GM12878 (cell line): ENCODE data around the gene CNTLN. TPM values are rescaled to one million over a fixed set of nuclear protein-coding genes. Genes with fewer than 3 reads are reported as not detected.

Experiments used
- ATAC-seq: fragments of 200-7000 bp; cut with Tn5 transposase; 3 replicates; pipeline ENCODE4 v1.9.1; 2020; ENCODE audit warnings: mild to moderate bottlenecking, moderate library complexity
- BruUV-seq: library from RNA; stranded (reverse); fragments of 400-500 nt; replicated peaks from 2 replicates; lab custom pipeline; 2021; lab: Mats Ljungman, UMichigan
- CTCF ChIA-PET: fragments of 300-600 bp; sonication (Branson Sonifier 250); formaldehyde crosslinking; extraction: SDS; loops from one replicate; lab custom pipeline; 2021; ENCODE audit warnings: inconsistent platforms; lab: Yijun Ruan, JAX
- POLR2A ChIA-PET: fragments of 350-600 bp; formaldehyde crosslinking; extraction: SDS; loops from one replicate; lab custom pipeline; 2021; ENCODE audit warnings: inconsistent platforms; lab: Charles Lee
- RAD21 ChIA-PET: fragments of 300-600 bp; sonication (Branson Sonifier 250); formaldehyde crosslinking; loops from one replicate; lab custom pipeline; 2023; ENCODE audit warnings: antibody characterized with exemption; ENCODE audit not compliant: unreplicated experiment; lab: Charles Lee
- SMC1A ChIA-PET: fragments of 300-600 bp; sonication (Branson Sonifier 250); formaldehyde crosslinking; loops from one replicate; lab custom pipeline; 2023; ENCODE audit not compliant: unreplicated experiment, uncharacterized antibody; lab: Charles Lee
- DNase-seq: peaks from one replicate; pipeline ENCODE4 v3.0.0-alpha.2; 2011; ENCODE audit warnings: low read depth, low spot score
- FAIRE-seq: peaks from 3 replicates; lab custom pipeline; 2011; peaks lifted over from hg19 to GRCh38; lab: Jason Lieb, UNC
- H2AFZ ChIP-seq: 2 replicates; pipeline ENCODE4 v1.6.0; 2011; ENCODE audit warnings: low read depth, low read length, control low read depth; ENCODE audit not compliant: control insufficient read depth
- H3K27ac ChIP-seq: 2 replicates; pipeline ENCODE4 v1.5.1; 2011; ENCODE audit warnings: control low read depth; ENCODE audit not compliant: control insufficient read depth, insufficient read depth
- H3K27me3 ChIP-seq, 2 experiments: replicated peaks in 1 of 2; 2 replicates each; pipeline versions ENCODE4 v1.6.0 to v1.6.1; 2011; ENCODE audit warnings: low read length in 1 of 2; ENCODE audit not compliant: control insufficient read depth in 2 of 2, insufficient read depth in 2 of 2
- H3K36me3 ChIP-seq, 2 experiments: 2 replicates each; pipeline ENCODE4 v1.5.1; 2011; ENCODE audit warnings: low read length in 1 of 2; ENCODE audit not compliant: control insufficient read depth in 2 of 2, insufficient read depth in 2 of 2
- H3K4me1 ChIP-seq: 2 replicates; pipeline ENCODE4 v1.6.1; 2011; ENCODE audit warnings: mild to moderate bottlenecking, low read length, moderate library complexity, mixed read lengths; ENCODE audit not compliant: control insufficient read depth, insufficient read depth
- H3K4me2 ChIP-seq: 2 replicates; pipeline ENCODE4 v1.6.0; 2011; ENCODE audit warnings: control low read depth; ENCODE audit not compliant: control insufficient read depth, insufficient read depth
- H3K4me3 ChIP-seq: fragments of 200-600 bp; sonication (generic); 2 replicates; pipeline ENCODE4 v1.5.1; 2016
- H3K79me2 ChIP-seq: 2 replicates; pipeline ENCODE4 v1.6.0; 2011; ENCODE audit warnings: low read length; ENCODE audit not compliant: control insufficient read depth, insufficient read depth
- H3K9ac ChIP-seq: 2 replicates; pipeline ENCODE4 v1.8.0; 2011; ENCODE audit warnings: low read length, control low read depth, mixed read lengths; ENCODE audit not compliant: control insufficient read depth, insufficient read depth
- H3K9me3 ChIP-seq: replicated peaks from 3 replicates; pipeline ENCODE4 v1.5.1; 2011; ENCODE audit warnings: mild to moderate bottlenecking, low read length; ENCODE audit not compliant: control insufficient read depth, insufficient read depth
- H4K20me1 ChIP-seq: 2 replicates; pipeline ENCODE4 v1.6.0; 2011; ENCODE audit not compliant: control insufficient read depth, insufficient read depth
- CBX3 ChIP-seq: fragments of 200-600 bp; sonication (generic); IDR thresholded peaks from 2 replicates; pipeline ENCODE4 v1.6.1; 2016; ENCODE audit warnings: low read depth, borderline replicate concordance
- GABPA ChIP-seq: IDR thresholded peaks from 2 replicates; pipeline ENCODE4 v1.6.1; 2014; ENCODE audit warnings: antibody characterized with exemption, low read depth, mild to moderate bottlenecking, inconsistent platforms
- HCFC1 ChIP-seq: fragments of 150-350 bp; IDR thresholded peaks from 2 replicates; pipeline ENCODE4 v1.6.1; 2014; ENCODE audit warnings: low read length
- MEF2A ChIP-seq: IDR thresholded peaks from 2 replicates; pipeline ENCODE4 v1.6.1; 2011; ENCODE audit warnings: low read depth, mild to moderate bottlenecking, low read length, moderate library complexity; ENCODE audit not compliant: insufficient read depth
- RAD51 ChIP-seq: fragments of 450-650 bp; IDR thresholded peaks from 2 replicates; pipeline ENCODE4 v1.6.1; 2016; ENCODE audit warnings: moderate library complexity, mild to moderate bottlenecking, inconsistent platforms
- RB1 ChIP-seq: fragments of 450-650 bp; formaldehyde crosslinking; IDR thresholded peaks from 2 replicates; pipeline ENCODE4 v1.6.1; 2017; ENCODE audit warnings: mild to moderate bottlenecking, borderline replicate concordance
- RCOR1 ChIP-seq: conservative IDR thresholded peaks from 2 replicates; pipeline ENCODE4 v1.6.1; 2012; ENCODE audit warnings: low read depth, low read length, improper control_type of control experiment
- ZBED1 ChIP-seq: IDR thresholded peaks from 2 replicates; pipeline ENCODE4 v1.6.1; 2016; ENCODE audit warnings: borderline replicate concordance
- ZNF217 ChIP-seq: fragments of 450-650 bp; IDR thresholded peaks from 2 replicates; pipeline ENCODE4 v1.6.1; 2017; ENCODE audit warnings: antibody characterized with exemption, mild to moderate bottlenecking
- WGBS: methylation state at CpG from one replicate; pipeline ENCODE4 v1.1.6; 2016; ENCODE audit warnings: low lambda C conversion rate; ENCODE audit not compliant: insufficient replicate concordance, insufficient coverage; ENCODE audit errors: missing lambda C conversion rate; 5-methylcytosine and 5-hydroxymethylcytosine counted together
- in situ Hi-C: fragments of 300-500 bp; cut with MboI; formaldehyde crosslinking; loops from 9 replicates; pipeline ENCODE4 v1.14.3; 2018; ENCODE audit warnings: mixed read lengths
- intact Hi-C: fragments of 100-400 bp; cut with micrococcal nuclease; formaldehyde crosslinking; loops from one replicate; pipeline ENCODE4 v1.14.2; 2022; ENCODE audit not compliant: unreplicated experiment
- polyA plus RNA-seq, 11 experiments: library from polyadenylated mRNA; depleted of rRNA in 4 of 11; unstranded in 6 of 11; stranded (reverse) in 5 of 11; fragments of >200 nt; fragmentation: Nextera tagmentation in 4 of 11; fragmentation: Illumina TruSeq in 1 of 11; extraction: Ambion mirVana in 4 of 11; extraction: Trizol in 1 of 11; gene quantifications; 1 replicate in 1 of 11; 2 replicates in 10 of 11; pipeline versions ENCODE4 v1.2.1 to v1.2.3, GENCODE V29; 2011 to 2016; ENCODE audit warnings: inconsistent platforms in 2 of 11, missing spikeins in 2 of 11, low read depth in 1 of 11
- total RNA-seq, 4 experiments: library from RNA; depleted of rRNA in 3 of 4; stranded (reverse); fragments of >200 nt in 3 of 4; fragmentation: Illumina TruSeq in 1 of 4; extraction: Trizol in 1 of 4; gene quantifications; 2 replicates each; pipeline versions ENCODE4 v1.2.1 to v1.2.3, GENCODE V29; 2013 to 2021
- TF ChIP-seq, protein P1 (sequence below): IDR thresholded peaks from 2 replicates; pipeline ENCODE4 v1.6.1; 2011; ENCODE audit warnings: borderline replicate concordance, low read depth, mild to moderate bottlenecking, moderate library complexity, low read length; ENCODE audit not compliant: insufficient read depth, poor library complexity, severe bottlenecking
- TF ChIP-seq, protein P2 (sequence below): fragments of 450-650 bp; IDR thresholded peaks from 2 replicates; pipeline ENCODE4 v1.6.1; 2017; ENCODE audit warnings: mild to moderate bottlenecking, moderate library complexity

Gene CNTLN
- total and polyA plus RNA-seq, 10 of the 15 experiments (the other 5 are each of a cell fraction or from before 2014, with no cell fraction given) = 0.01 to 7.0 (median 0.03) TPM; not detected in 4

DNA sequence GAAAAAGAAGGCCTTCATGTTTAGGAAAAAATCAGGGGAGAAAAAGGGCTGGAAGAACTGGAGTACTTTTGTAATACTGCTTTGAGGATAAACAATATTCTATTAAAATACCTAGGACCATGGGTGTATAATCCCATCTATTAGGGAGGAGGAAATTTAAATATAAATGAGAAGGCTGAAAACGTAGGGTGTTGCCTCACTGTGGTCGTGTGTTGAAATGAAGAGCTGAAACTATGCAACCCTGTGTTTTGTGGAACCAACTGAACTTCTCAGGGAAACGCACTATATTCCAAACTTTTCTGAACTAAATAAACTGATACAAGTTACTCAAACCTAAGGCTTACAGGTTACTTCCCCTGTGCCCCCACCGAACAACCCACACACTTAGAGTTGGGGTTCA is 4.5 kb upstream of the CNTLN start:
- no peaks in the 10 kb centered on the region; the same call in 2 of the 3 replicates for H3K9me3 ChIP-seq
- WGBS = 14% methylated on average over 4 of the region's 4 CpGs
- TF ChIP-seq GABPA = no peak
- no peak for TF ChIP-seq RB1
- no peak for TF ChIP-seq HCFC1
- TF ChIP-seq RCOR1 = no peak
- TF ChIP-seq ZBED1 = no peak
- no peak for TF ChIP-seq CBX3
- TF ChIP-seq, protein P1, sequence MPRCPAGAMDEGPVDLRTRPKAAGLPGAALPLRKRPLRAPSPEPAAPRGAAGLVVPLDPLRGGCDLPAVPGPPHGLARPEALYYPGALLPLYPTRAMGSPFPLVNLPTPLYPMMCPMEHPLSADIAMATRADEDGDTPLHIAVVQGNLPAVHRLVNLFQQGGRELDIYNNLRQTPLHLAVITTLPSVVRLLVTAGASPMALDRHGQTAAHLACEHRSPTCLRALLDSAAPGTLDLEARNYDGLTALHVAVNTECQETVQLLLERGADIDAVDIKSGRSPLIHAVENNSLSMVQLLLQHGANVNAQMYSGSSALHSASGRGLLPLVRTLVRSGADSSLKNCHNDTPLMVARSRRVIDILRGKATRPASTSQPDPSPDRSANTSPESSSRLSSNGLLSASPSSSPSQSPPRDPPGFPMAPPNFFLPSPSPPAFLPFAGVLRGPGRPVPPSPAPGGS = no peak
- TF ChIP-seq RAD51 = no peak
- TF ChIP-seq, protein P2, sequence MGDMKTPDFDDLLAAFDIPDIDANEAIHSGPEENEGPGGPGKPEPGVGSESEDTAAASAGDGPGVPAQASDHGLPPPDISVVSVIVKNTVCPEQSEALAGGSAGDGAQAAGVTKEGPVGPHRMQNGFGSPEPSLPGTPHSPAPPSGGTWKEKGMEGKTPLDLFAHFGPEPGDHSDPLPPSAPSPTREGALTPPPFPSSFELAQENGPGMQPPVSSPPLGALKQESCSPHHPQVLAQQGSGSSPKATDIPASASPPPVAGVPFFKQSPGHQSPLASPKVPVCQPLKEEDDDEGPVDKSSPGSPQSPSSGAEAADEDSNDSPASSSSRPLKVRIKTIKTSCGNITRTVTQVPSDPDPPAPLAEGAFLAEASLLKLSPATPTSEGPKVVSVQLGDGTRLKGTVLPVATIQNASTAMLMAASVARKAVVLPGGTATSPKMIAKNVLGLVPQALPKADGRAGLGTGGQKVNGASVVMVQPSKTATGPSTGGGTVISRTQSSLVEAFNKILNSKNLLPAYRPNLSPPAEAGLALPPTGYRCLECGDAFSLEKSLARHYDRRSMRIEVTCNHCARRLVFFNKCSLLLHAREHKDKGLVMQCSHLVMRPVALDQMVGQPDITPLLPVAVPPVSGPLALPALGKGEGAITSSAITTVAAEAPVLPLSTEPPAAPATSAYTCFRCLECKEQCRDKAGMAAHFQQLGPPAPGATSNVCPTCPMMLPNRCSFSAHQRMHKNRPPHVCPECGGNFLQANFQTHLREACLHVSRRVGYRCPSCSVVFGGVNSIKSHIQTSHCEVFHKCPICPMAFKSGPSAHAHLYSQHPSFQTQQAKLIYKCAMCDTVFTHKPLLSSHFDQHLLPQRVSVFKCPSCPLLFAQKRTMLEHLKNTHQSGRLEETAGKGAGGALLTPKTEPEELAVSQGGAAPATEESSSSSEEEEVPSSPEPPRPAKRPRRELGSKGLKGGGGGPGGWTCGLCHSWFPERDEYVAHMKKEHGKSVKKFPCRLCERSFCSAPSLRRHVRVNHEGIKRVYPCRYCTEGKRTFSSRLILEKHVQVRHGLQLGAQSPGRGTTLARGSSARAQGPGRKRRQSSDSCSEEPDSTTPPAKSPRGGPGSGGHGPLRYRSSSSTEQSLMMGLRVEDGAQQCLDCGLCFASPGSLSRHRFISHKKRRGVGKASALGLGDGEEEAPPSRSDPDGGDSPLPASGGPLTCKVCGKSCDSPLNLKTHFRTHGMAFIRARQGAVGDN = no peak
- TF ChIP-seq ZNF217 = no peak
- TF ChIP-seq MEF2A = no peak
- CTCF ChIA-PET = no interaction called here
- DNase-seq = no peak
- H3K4me3 ChIP-seq = no peak overlapping the region
- H2AFZ ChIP-seq = no peak overlapping the region
- no TSS peak for BruUV-seq
- H4K20me1 ChIP-seq = no peaks in the 10 kb centered on the region
- POLR2A ChIA-PET = no interaction called here
- no peaks in the 10 kb centered on the region for H3K36me3 ChIP-seq
- H3K27me3 ChIP-seq = no peaks in the 10 kb centered on the region
- H3K9ac ChIP-seq = no peak overlapping the region
- FAIRE-seq = no peak
- SMC1A ChIA-PET = no interaction called here
- no peaks in the 10 kb centered on the region for H3K4me1 ChIP-seq
- H3K27ac ChIP-seq = no peak overlapping the region
- intact Hi-C loops = no loop called here
- RAD21 ChIA-PET = interaction anchor here (0.6 kb wide), 1 partner anchor 34 kb away, joined by 3 read pairs; no protein-coding TSS in a partner anchor
- no peak overlapping the region for H3K4me2 ChIP-seq
- ATAC-seq = no peak
- in situ Hi-C loops = no loop called here
- H3K79me2 ChIP-seq = no peaks in the 10 kb centered on the region
